ENCODE data around the gene PPARG.
"Not testable (repeated sequence)": the region's sequence is repeated elsewhere in the genome, so short reads cannot be mapped to it uniquely, and the experiment has no call there.

Gene PPARG

DNA sequence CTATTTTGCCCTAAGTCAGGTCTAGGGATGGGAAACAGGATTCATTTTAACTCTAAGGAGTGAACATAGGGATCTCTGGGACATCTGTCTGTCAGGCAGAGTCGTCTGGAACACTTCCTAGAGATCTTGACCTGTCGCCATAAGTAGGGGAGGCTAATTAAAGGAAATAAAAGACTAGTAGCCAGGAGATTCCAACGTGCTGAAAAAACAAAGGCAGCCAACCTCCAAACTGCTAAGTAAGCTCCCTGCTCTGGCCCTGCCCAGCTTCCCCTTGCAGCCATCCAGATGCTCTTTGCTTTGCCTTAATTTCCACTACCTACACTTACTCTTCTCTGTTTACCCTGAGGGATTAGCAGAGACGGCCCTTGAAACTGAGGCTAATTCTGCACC, 177.0 kb downstream of the PPARG start:
- DNase-seq, result no peak

DNA sequence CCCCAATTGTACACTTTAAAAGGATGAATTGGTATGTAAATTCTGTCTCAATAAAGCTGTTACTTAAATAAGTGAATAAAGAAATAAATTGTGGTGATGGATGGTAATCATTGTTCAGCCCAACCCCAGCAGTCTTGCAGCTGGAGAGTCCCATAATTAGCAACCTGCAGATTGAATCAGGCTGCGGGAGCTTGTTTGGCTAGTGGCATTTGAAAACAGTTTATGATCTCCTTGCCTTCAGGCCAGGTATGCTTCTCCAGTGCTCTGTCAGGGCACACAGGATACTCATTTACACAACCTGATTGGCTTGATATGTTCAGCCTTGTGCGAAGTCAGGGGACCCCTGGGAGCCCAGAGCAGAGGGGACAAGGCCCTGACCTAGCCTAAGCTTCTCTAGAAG, 178.9 kb downstream of the PPARG start:
- no peak for DNase-seq

DNA sequence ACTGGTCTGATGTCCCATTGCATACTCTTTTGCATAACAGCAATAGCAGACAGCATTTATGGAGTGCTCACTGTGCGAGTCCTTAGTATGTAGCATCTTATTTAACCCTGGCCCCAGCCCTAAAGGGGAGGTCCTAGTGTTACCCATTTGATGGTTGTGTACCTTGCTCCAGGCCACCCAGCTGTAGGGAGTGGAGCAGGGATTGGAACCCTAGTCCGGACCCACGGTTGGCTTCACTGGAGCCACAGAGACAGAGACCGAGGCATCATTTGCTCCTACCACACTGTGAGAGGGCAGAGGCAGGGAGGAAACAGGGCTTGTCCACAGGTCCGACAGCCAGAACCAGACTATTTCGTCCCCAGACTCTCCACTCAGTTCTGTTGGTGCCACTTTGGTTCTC, 179.4 kb downstream of the PPARG start:
- no peak for DNase-seq

DNA sequence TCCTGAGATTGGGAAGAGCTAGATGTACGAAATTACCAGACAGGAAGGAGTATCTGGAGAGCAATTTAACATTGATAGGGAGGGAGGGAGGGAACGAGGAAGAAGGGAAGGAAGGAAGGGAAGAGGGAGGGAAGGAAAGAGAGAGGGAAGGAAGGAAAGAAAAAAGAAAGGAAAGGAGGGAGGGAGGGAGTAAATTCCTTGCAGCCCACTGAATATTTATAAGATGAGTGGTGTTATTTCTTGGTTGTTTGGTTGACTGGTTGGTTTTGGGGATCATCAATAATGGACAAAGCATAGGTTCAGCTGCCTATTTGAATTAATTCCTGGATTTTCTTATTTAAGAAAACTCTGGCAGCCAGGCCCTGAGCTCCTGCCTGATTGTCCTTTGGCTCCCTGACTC, 179.9 kb downstream of the PPARG start:
- no peak for DNase-seq

DNA sequence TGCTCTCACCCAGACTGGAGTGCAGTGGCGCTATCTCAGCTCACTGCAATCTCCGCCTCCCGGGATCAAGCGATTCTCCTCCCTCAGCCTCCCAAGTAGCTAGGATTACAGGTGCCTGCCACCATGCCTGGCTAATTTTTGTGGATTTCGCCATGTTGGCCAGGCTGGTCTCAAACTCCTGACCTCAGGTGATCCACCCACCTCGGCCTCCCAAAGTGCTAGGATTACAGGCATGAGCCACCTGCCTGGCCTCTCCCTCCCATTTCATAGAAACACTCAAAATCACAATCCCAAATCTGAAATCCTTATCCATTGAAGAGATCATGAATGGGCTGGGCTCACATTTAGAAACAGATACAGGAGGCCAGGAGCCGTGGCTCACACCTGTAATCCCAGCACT, 180.4 kb downstream of the PPARG start:
- DNase-seq, result not testable (repeated sequence)

DNA sequence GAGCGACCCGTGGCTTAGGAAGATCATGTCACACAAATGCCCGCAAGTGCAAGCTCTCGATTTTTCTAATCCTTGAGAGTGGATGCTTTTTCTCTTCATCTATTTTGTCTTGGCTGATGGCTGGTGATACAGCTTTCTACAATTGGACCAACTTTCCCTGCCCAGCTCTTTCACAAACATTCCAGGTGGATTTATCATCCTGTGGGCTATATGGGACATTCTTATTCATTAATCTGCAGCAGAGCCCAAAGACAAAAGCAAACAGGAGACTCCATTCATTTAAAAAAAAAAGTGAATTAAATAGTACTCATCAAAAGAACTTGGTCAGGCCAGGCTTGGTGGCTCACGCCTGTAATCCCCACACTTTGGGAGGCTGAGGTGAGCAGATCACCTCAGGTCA, 181.2 kb downstream of the PPARG start:
- no peak for DNase-seq

DNA sequence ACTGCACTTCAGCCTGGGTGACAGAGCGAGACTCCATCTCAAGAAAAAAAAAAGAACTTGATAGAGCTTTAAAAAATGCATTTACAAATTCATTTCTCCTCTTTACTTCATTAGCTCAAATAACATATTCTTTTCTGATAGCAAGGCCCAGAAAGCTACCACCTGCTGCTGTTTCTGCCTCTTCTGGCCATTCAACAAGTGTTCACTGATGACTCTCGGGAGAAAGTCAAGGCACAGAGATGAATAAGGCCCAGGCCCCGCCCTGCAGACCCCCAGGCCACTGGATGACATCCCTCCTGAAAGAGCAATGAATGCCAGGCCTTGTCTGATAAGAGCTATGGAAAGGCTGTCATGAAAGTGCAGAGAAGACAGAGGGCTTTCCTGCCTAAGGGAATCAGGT, 181.8 kb downstream of the PPARG start:
- DNase-seq, result no peak

DNA sequence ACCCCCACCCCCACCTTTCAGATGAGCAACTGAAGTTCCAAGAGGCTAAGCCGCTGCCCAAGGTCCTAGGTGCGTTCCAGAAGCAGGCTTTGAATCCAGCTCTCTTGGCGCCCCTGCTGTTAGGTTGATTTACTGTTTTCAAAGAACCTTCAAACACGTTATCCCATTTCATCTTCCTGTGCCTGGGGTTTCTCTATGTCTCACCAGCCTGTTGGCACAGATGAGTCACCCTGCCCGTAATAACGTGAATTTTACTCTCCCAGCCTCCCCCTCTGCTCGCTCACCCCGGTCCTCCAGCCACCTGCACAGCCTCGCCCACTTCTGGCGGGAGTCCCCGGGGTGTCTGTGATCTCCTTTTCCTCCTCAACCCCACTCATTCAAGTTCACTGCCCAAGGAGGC, 182.4 kb downstream of the PPARG start:
- no peak for DNase-seq

DNA sequence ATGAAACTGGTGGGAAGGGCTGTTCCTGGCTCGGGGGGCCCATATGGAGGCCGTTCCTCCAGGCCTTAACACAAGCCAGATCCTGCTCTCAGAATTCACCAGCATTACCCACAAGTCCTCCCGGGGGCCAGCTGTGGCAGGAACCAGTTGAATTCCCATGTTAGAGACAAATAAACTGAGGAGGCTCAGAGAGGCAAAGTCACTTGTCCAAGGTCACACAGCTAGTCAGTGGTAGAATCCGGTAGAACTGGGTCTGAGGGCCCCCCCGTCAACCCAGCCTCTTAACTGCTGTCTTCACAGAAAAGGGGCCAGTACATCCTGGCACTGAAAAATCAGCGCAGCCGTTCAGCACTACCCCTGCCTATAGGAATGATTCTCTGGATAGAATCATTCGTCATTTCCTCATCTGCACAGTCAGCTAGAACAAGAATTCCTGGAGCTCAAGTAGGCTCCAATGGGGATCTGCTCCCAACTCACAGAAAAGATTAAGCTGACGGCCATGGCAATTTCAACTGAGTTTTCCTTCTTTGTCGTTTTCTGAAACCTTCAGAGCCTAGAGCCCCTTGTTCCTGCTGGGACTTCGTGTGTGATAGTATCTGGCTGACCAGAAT, 183.2 kb downstream of the PPARG start:
- DNase-seq, result no peak

DNA sequence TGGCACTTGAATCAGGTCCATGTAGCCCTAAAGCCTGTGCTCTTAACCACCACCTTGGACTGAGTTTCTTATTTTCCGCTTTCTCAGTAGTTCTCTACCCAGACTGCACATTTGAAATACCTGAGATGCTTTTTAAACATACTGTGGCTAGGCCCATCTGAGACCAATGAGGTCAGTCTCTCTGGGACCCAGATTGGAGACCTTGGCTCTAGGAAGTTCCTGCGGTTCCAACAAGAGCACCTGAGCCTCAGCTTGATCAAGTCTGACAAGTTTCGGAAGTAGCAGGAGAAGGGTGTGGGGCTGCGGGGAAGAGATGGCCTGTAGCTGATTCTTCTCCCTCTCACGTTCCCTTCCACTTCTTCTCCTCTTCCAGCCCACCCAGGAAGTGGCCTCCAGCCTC, 183.9 kb downstream of the PPARG start:
- DNase-seq, result no peak

DNA sequence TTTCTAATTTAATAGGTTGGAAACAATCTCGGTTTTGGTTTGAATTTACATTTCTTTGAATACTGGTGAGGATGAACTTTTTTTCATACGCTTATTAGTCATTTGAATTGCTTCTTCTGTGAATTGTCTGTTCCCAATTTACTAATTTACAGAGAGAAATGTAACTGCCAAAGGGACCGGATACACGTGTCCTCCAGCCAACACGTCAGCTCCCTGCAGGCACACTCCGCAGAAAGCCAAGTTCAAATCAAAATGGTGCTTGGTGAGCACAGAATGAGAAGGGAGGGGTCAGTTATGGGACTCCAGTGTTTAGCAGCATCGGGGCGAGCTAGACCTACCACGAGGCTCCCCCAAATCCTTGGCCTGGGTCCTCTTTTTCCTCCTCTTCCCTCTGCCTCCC, 184.6 kb downstream of the PPARG start:
- DNase-seq, result no peak

DNA sequence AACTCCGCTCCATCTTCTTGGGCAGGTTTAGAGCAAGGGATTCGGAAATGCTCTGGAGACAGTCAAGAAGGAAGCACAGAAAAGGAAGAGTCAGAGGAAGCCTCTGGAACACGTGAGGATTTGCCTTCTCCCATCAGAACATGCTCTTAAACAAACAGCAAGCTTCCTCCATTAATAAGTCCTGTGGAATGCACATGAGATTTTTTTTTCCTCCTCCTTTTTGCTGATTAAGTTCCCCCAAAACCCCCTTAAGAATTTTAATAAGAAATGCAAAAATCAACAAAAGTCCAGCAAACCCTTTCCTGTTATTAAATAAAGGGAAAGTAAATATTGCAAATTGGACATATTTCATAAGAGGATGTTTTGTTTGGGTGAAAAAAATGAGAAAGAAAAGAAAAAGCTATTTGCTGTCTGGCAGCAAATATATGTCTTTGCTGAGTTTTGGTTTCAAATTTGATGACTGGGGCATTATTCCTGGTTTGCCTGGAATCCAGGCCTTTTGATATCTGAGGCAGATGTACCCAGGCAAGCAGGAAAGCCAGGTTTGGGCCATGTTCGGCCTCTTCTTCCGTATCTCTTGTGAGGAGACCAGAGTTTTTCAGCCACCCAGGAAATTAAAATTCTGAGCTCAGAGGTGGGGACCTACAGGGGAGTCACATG, 187.5 kb downstream of the PPARG start:
- DNase-seq, result no peak

DNA sequence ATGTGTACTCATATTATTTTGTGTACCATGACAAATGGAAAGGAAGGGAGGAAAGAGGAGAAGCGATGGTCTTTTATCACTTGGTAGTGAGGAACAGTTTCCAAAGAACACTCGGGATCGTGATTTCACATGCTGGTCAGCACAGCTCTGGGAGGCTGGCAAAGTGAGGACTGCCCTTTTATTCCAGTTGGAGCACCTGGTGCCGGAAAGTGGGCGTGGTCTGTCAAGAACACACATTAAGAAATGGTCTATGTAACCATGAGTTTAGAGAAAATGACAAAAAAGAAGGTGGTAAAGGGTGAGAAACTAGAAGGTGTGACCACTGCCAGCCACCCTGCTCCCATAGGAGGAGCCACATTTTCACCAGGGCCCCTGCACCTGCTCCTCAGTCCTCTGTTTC, 188.4 kb downstream of the PPARG start:
- DNase-seq, result no peak

DNA sequence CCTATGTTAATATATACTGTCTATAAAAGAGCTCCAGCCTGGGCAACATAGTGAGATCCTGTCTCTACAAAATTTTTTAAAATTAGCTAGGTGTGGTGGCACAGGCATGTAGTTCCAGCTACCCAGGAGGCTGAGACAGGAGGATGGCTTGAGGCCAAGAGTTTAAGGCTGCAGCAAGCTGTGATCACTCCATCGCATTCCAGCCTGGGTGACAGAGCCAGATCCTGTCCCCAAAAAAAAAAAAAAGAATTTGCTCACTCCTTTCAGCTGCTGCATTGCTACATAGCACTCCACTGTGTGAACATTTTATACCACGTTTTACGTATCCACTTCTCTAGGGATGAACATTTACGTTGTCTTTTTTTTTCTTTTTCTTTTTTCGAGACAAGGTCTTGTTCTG, 189.5 kb downstream of the PPARG start:
- no peak for DNase-seq

DNA sequence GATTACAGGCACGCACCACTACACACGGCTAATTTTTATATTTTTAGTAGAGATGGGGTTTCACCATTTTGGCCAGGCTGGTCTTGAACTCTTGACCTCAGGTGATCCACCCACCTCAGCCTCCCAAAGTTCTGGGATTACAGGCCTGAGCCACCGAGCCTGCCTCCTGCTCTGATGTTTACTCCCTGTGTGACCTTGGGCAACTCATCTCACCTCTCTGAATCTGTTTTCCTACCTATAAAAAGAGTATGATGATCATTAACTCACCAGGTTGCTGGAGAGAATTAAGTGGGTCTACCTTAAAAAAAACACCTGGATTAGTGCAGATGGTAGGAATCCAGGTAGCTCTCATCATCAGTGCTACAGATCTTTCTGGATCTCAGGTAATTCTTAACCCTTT, 190.3 kb downstream of the PPARG start:
- DNase-seq, result not testable (repeated sequence)

DNA sequence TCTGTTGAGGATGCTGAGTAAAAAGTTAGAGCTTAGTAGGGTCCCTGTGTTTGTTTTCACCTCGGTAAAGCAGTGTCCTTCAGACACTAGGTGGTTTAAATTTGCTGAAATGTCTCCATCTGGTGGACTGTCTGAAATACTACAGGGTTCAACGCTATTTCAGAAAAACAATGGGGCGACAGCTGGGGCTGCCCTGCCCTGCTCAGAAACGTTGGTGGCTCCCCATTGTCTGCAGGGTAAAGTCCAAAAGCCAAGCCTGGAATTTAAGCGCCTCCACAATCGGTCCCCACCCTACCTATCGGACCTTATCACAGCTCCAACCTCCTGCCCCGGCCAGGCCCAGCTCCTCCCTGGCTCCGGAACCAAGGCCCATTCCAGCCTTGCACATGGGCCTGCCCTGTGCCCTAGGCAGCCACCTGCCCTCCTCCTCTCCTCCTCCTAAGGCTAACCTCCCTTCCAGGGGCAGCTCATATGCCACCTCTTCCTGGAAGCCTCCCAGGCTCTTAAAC, 191.1 kb downstream of the PPARG start:
- DNase-seq, result peak in 1 of 2 experiments; percentile 46

DNA sequence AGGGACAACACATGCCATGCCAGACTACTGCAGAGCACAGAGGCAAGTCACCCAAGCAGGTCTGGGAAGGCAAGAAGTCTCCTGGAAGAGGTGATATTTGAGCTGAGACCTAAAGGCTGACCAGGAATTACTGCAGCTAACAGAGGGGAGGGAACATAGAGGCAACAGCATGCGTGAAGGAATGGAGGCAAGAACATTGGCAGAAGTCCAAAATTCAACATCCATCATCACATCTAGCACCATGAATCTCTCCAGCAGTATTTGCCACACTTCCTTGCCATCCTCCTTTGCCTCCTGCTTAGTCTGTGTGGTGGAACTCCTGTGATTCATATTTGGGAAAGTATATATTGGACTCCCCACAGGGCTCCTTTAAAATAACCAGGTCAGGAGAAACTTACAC, 194.5 kb downstream of the PPARG start:
- DNase-seq, result no peak

DNA sequence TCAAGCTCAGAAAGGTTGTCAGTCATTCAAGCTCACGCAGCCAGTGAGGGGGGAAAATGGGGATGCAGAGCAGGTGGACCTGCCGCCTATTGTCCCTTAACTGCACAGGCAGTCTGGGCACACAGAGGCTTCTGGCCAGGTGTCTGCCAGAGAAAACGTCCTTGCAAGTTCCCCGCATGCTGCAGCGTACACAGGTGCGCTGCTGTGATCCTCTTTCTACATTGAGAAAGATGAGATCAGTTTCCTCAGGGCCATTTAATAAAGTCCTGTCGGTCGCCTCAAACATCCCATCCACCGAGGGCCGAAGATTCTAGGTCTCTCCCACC, 195.0 kb downstream of the PPARG start:
- peak in 1 of 2 experiments; percentile 78 for DNase-seq

All from NCI-H526 (cell line).